GM23248 (cell line): ENCODE results near the gene ID1.

Experiments used
- EZH2 ChIP-seq: fragments of 200-600 bp; sonication (generic); IDR thresholded peaks from 2 replicates; pipeline ENCODE4 v1.6.1; 2018; ENCODE audit warnings: antibody characterized with exemption, mild to moderate bottlenecking; ENCODE audit not compliant: insufficient read depth, poor library complexity, severe bottlenecking
- EZH2phosphoT487 ChIP-seq: fragments of 200-600 bp; sonication (generic); IDR thresholded peaks from 2 replicates; pipeline ENCODE4 v1.6.1; 2018; ENCODE audit warnings: antibody characterized with exemption, moderate library complexity, mild to moderate bottlenecking, low read depth; ENCODE audit not compliant: insufficient read depth

DNA sequence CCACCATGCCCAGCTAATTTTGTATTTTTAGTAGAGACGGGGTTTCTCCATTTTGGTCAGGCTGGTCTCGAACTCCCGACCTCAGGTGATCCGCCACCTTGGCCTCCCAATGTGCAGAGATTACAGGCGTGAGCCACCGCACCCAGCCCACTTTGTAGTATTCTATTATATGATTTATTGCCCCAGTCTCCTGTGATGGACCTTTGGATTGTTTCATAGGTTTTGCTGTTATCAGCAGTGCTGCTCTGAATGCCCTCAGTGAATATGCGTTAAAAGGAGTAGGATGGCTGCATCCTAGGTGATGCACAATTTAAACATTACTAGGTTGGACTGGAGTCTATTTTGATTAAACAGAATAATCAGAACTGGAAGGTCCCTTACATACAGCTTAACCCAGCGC is 10.3 kb downstream of the ID1 start:
- TF ChIP-seq EZH2: no peak
- no peak for TF ChIP-seq EZH2phosphoT487
